Neural progenitor cell (in vitro differentiated cells): ENCODE data around the gene ZMIZ1.

Experiments
- CTCF ChIP-seq: fragments of 200-600 bp; sonication (generic); IDR thresholded peaks from 2 replicates; pipeline ENCODE4 v1.5.1; 2017; ENCODE audit warnings: antibody characterized with exemption, mild to moderate bottlenecking
- EZH2phosphoT487 ChIP-seq: fragments of 200-600 bp; sonication (generic); IDR thresholded peaks from 2 replicates; pipeline ENCODE4 v1.6.1; 2017; ENCODE audit warnings: antibody characterized with exemption

GRCh38 chr10:79208251-79208983, 139.7 kb downstream of the ZMIZ1 start:
- no peak for TF ChIP-seq CTCF
- TF ChIP-seq EZH2phosphoT487 = no peak
